GM21529 (cell line): ENCODE data around the gene LRRC7.

ENCODE experiments used
- ATAC-seq: cut with Tn5 transposase; IDR thresholded peaks from one replicate; pipeline ENCODE4 v1.9.1; 2021; ENCODE audit not compliant: unreplicated experiment

LRRC7 gene

DNA sequence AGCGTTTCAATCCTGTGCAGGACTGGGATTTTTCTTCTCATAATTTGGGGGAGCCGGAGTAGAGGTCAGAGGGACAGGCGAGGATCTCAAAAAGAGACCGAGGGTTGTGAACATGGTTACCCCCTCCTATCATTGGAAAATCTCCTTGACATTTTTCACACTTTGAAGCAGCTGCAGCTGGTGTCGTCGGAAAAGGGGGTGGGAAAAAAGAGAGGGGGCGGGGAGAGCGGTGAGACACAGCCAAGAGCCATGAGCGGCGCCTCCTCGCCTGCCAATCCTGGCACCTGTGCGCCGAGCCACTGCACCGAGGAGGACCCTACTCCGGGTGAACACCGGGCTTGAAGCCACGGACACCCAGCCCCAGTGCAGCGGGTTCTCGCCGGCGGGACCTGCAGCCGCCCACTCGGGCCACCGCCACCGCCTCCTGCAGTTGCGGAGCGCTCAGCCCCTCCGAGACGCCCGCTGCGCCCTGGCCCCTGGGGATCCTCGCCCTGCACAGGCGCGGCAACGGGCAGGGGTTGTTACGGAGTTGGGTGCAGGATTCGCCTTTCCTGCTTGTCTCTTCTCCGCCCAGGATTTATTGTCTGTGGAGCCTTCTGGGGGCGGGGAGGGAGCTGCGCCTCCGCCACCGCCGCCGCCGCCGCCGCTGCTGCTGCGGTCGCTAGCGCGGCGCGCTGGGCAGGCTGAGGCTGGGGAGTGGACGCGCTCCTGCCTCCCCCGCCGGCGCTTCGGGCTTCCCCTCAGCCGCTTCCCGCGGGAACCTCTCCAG, at the start of gene LRRC7:
Gene LRRC7 (plus strand): TSS at position 271 of the 769 bp plus-strand sequence. CDS start 718 bp downstream, outside the sequence.
- ATAC-seq, result peak; percentile 19

DNA sequence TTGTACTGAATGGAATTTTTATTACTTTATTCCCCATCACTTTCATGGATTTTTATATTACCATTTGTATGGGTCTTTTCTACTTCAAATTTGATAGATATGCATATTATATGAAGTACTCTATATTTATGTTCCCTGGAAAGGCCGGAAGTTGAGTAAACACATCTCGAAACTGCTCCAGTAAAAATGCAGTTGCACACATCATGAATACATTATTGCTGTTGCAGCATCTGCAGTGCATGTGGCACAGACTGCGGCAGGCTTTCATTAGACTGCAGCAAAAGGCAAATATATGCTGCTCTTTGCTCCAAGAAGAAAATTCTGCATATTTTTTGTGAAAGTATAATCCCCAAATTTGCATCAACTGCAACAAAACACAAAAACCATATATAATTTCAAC, 48.7 kb upstream of the LRRC7 start:
- ATAC-seq, result no peak

DNA sequence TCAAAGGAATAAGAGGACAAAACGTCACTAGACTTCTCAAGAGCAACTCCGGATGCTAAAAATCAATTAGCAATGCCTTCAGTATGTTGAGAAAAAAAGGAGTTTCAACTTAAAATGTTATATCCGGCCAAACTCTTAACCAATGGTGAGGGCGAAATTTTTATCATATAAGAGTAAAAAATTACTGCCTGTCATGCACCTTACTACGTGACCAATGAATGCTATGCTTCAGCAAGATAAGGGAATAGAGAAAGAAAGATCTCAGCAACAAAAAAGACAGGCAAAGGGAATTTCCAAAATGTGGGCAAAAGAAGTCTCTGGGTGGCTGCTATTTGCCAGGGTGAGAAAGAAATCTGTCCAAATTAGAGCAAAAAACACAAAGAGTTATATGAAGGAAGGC, 47.4 kb upstream of the LRRC7 start:
- ATAC-seq, result no peak

DNA sequence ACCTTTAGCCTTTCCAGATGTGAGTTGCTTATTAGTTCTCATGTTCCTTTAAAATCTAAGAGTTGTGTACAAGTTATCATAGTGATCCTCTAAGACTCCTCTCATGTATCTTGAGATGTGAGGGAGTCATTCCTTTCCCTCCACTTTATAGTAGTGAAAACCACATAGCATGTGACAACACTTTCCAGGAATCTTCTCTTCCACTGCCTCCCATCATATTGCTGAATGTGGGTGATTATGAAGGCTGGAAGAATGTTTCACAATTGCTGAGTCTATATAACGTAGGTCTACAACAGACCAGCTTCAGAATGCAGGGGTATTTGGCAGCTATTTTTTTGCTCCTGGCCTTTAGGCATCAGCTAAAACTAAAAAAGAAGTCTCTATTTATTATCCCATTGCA, 44.7 kb upstream of the LRRC7 start:
- no peak for ATAC-seq

DNA sequence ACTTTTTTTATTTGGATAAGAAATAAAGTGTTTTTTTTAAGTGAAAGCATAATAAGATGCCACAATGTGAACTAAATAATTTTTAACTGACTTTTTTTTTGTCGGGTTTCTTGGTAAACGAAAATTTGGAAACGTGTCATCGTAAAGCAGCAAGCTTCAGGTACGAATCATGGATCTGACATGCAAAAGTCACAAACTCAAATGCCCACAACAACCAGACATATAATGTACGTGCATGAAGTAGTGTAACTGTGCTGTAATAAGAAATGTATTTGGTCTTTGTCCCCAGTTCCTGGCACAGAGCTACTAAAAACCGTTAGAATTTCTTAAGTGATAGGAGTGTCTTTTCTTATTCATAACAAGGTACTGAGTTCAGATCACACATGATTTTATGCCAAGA, 44.3 kb upstream of the LRRC7 start:
- no peak for ATAC-seq

DNA sequence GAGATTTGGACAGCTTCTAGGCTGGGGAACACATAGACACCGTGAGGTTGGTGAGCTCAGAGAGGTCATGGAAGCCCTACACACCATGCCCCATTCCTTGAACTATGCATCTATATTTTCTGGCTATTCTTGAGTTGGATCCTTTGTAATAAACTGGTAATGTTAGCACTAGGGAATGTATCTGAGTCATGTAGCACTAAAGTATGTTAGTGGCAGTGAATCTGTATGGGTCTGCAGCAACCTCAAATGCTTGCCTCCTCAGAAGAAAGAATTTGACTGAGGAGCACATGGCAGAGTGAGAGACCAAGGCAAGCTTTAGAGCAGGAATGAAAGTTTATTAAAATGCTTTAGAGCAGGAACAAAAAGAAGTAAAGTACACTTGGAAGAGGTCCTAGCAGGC, 43.7 kb upstream of the LRRC7 start:
- ATAC-seq, result no peak

DNA sequence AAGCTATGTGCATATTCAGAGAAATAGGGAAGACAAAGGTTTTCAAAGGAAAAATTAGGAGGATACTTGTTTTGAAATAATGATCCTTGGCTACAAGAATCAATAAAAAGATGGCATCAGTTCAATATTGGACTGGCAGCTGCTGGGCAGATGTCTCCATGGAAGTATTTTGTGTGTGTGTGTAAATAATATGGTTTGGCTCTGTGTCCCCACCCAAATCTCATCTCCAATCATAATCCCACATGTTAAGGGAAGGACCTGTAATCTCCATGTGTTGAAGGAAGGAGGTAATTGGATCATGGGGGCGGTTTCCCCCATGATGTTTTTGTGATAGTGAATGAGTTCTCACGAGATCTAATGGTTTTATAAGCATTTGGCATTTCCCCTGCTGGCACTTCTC, 40.4 kb upstream of the LRRC7 start:
- ATAC-seq, result no peak

DNA sequence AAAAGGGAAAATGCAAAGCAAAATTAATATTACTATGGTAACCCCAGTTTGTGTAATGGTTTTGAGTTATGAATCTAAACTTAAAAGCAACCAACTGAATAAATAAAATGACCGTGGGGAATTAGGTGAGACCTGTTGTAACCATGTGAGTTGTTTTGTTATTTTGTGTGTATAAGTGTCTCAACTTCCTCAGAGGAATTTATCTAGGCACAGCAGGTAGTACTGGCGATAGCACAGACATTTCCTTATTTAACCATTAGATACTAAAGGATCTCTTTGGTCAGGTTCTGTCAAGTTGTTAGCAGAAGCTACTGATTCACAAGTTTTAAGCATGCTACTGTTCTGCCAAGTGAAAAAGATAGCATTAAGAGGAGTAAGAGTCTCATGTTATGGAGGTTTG, 39.3 kb upstream of the LRRC7 start:
- ATAC-seq, result no peak

DNA sequence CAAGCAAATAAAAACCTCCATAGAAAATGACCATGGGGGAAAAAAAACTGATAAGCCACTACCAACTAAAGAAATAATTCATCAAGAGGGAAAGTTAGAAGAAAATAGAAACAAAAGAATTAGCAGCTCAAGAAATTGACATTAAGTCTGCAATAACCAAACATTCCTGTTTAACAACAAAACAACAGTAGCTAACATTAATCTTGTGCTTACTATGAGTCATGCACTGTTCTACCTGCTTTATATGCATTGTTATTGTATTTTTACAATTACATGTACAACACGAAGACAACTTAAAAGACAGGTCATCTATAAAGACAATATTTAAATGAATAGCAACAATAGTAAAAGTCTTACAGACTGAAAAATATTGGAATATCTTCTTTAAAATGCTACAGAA, 34.4 kb upstream of the LRRC7 start:
- ATAC-seq, result no peak

DNA sequence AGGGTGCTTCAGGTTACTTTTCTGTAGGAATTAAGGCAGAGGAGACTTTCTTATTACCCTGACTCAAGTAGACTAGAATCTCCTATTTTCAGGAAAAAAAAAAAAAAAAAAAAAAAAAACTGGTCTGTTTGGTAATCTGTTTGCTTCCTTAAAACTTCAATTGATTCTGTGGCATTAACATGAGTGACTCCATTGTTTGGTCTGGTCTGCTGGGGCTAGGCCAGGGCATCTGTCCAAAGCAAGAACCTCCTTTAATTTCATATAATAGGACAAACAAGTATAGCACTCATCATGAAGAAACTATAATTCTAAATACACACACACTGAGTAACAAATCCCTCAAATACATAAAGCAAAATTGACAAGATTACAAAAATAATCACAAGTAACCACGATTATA, 32.9 kb upstream of the LRRC7 start:
- no peak for ATAC-seq

DNA sequence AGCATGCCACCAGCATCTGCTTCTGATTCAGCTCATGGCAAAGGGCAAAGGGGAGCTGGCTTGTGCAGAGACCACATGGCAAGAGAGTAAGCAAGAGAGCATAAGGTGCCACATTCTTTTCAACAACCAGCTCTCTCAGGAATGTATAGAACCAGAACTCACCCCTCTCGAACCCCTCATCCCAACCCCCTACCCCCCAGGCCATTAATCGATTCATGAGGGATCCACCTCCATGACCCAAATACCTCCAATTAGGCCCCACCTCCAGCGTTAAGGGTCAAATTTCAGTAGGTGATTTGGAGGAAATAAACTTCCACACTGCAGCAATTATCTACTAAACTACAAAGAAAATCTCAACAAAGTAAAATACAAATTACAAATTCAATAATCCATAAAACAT, 32.2 kb upstream of the LRRC7 start:
- ATAC-seq, result no peak

DNA sequence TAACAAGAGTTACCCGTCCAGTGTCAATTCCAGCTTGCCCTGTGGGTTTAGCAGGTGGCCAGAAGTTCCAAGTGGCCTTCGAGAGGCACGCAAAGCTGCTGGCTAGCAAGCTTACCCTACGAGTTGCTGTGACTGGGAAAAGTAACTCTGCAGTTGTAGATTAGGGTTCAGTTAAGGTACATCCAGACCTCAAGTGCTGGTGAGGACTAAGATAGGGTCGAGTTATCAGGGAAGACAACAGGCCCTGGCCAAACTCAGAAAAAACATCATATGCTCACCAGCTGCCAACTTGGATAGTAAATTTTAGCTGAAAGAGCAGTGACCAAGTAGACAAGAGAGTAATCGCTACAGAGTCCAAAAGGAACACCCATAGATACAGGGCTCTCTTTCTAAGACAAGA, 27.7 kb upstream of the LRRC7 start:
- no peak for ATAC-seq

DNA sequence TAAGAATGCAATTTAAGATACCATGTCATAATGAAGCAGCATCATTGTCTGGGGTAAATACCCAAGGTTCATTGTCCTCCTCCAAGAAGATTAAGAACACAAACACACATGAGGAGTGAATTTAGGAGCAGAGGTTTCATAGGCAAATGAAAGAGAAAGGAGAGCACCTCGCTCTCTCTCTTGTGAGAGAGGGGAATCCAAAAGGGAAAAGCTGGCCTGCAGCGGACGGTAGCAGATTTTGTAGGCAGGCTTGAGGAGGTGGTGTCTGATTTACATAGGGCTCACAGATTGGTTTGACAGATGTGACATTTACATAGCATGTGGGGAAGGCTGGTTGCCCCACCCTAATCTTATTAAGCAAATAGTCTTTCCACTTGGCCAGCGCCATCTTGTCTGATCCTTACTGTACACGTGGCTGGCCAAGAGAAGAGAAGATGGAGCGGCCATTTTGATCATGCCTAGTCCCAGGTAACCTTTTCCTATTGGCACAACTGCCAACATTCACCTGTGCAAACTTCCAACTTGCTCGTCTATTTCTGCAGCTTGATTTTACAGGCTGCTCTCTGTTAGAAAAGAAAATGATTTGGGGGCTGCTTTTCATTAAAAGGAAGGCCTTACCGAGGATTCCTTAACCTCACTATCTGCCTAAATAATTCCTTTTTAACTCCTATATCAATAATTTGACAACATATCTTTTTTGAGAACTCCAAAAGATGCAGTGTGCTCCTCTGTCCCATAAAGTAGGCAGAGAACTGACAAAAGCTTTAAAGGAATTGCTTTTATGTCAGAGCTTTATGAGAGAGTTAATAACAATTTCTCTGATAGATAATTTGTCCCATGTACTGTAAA, 16.0 kb upstream of the LRRC7 start:
- no peak for ATAC-seq

DNA sequence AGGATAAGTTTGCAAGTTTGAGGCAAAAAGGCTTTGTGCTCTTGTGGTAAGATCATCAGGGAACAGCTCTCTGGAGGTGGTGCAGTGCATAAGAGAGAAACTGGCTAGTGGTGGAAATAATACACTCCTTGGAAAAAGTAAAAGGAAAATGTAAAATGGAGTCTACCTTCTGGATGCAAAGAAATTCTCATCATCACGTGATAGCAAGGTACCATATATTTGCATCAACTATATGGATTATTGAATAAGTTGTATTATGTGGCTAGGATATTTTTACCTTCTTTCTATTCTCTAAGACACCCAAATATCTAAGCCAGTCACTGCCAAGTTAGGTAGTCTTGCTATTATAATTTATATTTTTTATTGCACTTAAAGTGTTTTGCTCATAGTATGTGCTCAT, 14.0 kb upstream of the LRRC7 start:
- ATAC-seq, result no peak

DNA sequence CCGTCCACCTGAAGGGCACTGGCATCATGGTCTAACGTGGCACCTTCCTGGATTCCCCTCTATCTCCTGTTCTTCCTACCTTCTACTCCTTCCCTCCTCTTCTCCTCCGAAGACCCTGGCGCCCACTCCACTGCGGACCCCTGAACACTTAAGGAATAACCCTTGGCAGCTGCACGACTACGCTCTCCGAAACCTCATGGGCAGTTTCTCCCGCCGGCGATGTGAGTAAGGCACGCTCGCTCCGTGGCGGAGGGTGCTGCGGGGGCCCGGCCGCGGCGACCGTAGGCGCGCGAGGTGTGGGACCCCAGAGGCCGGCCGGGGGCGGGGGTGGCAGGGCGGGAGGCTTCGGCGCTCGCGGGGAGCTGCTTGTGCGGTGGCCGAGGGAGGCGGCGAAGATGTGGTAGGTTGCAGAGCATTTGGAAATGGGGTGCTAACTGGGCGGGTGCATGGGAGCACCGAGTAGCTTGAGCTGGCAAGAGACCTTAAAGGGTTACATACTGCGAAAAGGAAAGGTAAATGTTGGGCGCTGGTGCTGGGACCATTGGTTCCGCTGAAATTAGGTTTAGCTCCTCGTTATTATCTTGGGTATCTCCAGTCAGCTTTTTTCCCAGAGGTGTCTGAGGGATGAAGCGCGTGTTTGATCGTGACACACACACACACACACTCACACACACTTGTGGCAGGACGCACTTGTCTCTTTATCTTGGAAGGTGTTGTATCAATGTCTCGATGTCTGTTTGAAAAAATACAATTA, 876 bp downstream of the LRRC7 start:
- no peak for ATAC-seq

DNA sequence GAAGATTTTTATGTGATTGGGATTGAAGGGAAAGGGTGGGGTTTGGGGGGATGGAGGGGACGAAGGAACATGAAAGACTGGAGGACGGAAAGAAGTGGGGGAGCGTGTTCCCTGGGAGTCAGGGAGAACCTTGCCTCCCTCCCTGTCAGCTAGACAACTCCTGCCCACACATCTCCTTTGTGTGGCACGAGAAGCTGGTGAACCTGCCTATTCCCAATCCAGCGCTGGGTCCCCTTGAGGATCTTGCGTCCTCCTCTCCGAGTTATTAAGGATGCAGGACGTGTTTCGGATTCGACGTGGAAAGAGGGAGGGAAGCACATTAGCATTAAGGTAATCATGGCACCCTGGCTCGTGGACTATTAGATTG, 1.4 kb downstream of the LRRC7 start:
- no peak for ATAC-seq

DNA sequence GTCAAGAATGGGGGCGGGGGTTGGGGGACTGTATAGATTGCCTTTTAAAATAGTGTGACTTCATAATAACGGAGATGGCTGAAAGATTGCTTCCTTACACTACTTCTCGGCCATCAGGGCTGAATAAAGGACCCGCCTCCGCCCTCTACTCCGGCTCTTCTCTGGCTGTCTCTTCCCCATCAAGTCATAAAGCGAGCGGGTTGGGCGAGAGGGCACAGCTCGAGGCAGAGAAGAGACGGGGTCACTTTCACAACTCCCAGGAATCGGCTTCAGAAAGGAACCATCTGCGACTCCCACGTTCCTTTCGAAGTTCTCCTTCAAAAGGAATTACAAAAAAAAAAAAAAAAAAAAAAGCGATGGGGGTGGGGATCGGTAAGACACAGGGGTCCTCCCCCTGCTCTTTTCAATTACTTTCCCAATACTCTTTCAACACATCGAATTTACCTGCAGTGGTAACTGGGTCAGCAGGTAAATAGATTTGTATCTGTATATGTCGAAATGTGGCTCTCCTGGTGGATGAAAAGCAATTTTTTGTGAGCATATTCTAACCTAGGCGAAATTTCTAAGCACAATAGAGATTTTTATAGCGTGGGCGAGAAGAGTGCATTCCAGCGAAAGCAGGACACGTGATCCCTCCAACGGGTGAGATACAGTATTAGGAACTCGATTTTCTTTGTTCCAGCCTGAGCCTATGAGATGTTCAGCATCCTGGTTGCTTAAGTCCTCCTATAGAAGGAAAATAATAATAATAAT, 2.0 kb downstream of the LRRC7 start:
- no peak for ATAC-seq

DNA sequence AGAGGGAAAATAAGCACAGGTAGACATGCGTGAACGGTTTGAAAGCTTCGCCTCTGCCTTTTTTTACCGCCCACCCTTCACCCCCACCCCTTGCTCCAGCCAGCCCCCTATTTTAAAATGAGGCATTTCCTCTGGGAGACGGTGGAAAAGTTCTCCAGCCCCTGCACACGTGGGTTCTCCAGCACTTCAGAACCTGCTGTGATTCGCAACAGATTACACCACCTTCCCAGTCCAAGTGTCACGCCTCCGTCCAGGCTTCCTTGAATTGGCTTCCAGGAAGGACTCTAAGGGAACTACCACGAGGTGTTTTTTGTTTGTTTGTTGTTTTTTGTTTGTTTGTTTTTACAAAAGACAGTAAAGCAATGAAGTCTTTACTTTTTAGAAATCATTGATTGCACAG, 2.6 kb downstream of the LRRC7 start:
- no peak for ATAC-seq

DNA sequence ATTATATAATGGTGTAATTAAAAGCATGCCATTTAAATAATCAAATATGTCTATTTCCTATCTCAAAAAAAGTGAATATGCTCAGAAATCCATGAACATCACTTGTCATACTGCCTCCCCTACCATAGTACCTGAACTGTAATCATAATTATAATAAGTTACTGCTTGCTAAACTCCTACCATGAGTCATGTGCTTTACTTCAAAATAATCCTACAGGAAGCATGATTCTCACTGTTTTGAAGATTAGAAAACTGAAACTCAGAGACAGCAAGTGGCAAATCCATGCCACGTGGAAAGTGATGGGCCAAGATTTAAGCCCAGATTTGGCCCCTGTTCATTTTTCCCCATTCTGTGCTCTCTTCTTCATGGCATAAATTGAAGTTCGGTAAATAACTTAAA, 5.2 kb downstream of the LRRC7 start:
- ATAC-seq, result no peak

DNA sequence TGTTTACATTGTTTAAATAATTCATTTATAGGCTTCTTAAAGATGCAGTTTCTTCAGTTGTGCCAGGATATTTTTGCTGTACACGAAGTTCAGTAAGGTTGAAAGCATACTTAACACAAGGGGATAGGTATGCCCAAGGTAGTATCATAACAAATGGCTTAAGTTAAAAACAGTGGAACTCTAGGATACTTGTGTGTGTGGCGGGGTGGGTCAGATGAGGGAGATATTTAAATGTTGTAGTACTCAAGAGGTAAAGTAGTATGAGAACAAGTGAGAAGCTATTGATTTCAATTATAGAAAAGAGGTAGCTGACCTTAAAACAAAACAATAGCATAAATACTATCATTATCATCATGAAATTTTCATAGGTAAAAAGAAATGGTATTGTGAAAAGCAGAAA, 6.2 kb downstream of the LRRC7 start:
- no peak for ATAC-seq

DNA sequence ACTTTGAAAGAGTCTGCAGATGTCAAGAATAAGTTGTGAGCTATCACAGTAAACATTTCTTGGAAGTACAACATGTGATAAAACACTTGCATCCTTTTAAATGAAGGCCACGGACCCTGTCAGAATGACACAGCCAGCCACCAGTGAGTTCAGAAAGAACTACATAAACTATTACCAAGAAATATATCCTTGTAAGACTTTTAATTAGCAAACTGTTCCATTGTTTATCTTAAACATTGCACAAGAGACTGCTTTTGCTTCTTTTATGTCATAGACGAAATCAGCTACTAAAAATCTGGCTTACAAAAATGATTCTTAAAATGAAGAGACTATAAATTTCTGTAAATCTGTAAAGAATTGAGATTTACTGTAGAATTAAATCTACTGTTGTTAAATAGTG, 17.9 kb downstream of the LRRC7 start:
- ATAC-seq, result no peak
